Upper lobe of right lung (tissue), 1 donor: ENCODE measurements around the gene PTPRM. TPM values are rescaled to one million over a fixed set of nuclear protein-coding genes. Genes with fewer than 3 reads are reported as not detected.

Experiments used
- ATAC-seq: fragments of 200-7000 bp; cut with Tn5 transposase; one replicate; pipeline ENCODE4 v1.9.1; 2020; ENCODE audit warnings: mild to moderate bottlenecking, moderate library complexity
- DNase-seq: peaks from one replicate; pipeline ENCODE4 v3.0.0-alpha.2; 2020
- H3K27ac ChIP-seq: fragments of 200-600 bp; one replicate; pipeline ENCODE4 v1.8.0; 2022
- H3K27me3 ChIP-seq: fragments of 200-600 bp; one replicate; pipeline ENCODE4 v1.8.0; 2022; ENCODE audit warnings: mild to moderate bottlenecking
- H3K36me3 ChIP-seq: fragments of 200-600 bp; one replicate; pipeline ENCODE4 v1.8.0; 2022
- H3K4me1 ChIP-seq: fragments of 200-600 bp; one replicate; pipeline ENCODE4 v1.8.0; 2022
- H3K4me3 ChIP-seq: fragments of 200-600 bp; one replicate; pipeline ENCODE4 v1.8.0; 2022; ENCODE audit warnings: mild to moderate bottlenecking
- H3K9me3 ChIP-seq: fragments of 200-600 bp; one replicate; pipeline ENCODE4 v1.8.0; 2022
- intact Hi-C: fragments of 100-400 bp; cut with DNase I; formaldehyde crosslinking; loops from one replicate; pipeline ENCODE4 v1.11.0; 2022
- total RNA-seq: library from RNA; stranded (reverse); fragmentation: NEBNext Ultra II Directional; extraction: Animal tissue kit (Norgen Biotek cat#: 25700); gene quantifications from one replicate; pipeline ENCODE4 v1.2.1, GENCODE V29; 2021
- TF ChIP-seq, protein P1 (sequence below): fragments of 200-600 bp; IDR thresholded peaks from one replicate; pipeline ENCODE4 v1.8.0; 2022; ENCODE audit warnings: antibody characterized with exemption
- donor health status: DM: no; HTN: yes; CAD: no; lungs with severe emphysema.

PTPRM gene
- total RNA-seq, 1 donor from 2014 or later, result 99.3 TPM

DNA sequence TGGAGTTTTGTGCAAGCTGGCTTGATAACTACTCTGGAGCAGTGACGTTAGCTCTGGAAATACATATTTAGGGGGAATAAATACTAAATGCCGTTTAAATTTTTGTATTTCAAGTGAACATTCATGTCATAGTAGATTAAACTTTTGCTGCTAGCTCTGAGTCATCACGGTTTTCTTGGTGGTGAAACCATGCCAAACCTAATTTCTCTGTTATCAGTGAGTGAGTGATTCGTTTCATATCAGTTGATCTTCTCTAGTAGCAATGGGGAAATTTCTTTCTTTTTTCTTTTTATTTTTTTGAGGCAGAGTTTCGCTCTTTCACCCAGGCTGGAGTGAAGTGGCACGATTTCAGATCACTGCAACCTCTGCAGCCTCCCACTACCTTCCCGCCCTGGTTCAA, 211.1 kb downstream of the PTPRM start:
- ATAC-seq (no peak), DNase-seq (no peak)
- no peaks in the 10 kb centered on the region for H3K36me3 ChIP-seq
- no peaks in the 10 kb centered on the region for H3K4me1 ChIP-seq
- intact Hi-C loops, result no loop called here
- TF ChIP-seq, protein P1, sequence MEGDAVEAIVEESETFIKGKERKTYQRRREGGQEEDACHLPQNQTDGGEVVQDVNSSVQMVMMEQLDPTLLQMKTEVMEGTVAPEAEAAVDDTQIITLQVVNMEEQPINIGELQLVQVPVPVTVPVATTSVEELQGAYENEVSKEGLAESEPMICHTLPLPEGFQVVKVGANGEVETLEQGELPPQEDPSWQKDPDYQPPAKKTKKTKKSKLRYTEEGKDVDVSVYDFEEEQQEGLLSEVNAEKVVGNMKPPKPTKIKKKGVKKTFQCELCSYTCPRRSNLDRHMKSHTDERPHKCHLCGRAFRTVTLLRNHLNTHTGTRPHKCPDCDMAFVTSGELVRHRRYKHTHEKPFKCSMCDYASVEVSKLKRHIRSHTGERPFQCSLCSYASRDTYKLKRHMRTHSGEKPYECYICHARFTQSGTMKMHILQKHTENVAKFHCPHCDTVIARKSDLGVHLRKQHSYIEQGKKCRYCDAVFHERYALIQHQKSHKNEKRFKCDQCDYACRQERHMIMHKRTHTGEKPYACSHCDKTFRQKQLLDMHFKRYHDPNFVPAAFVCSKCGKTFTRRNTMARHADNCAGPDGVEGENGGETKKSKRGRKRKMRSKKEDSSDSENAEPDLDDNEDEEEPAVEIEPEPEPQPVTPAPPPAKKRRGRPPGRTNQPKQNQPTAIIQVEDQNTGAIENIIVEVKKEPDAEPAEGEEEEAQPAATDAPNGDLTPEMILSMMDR, result no peak
- no peak overlapping the region for H3K27ac ChIP-seq
- H3K9me3 ChIP-seq, result no peaks in the 10 kb centered on the region
- H3K27me3 ChIP-seq, result no peaks in the 10 kb centered on the region
- no peak overlapping the region for H3K4me3 ChIP-seq

GRCh38 chr18:7779211-7779610, 212.1 kb downstream of the PTPRM start:
- DNase-seq, result no peak
- Histone ChIP-seq H3K36me3 (no peaks in the 10 kb centered on the region), H3K4me1 (no peaks in the 10 kb centered on the region), H3K4me3 (no peak overlapping the region), H3K9me3 (no peaks in the 10 kb centered on the region), H3K27ac (no peak overlapping the region), H3K27me3 (no peaks in the 10 kb centered on the region)
- intact Hi-C loops, result no loop called here
- no peak for ATAC-seq
- TF ChIP-seq, protein P1, result no peak

- no peak for ATAC-seq
- no peaks in the 10 kb centered on the region for H3K9me3 ChIP-seq
- no peak overlapping the region for H3K27ac ChIP-seq
- no peaks in the 10 kb centered on the region for H3K27me3 ChIP-seq
- H3K4me3 ChIP-seq, result no peak overlapping the region
- H3K36me3 ChIP-seq, result no peaks in the 10 kb centered on the region
- TF ChIP-seq, protein P1, result no peak
- no peak for DNase-seq
- intact Hi-C loops, result no loop called here
- H3K4me1 ChIP-seq, result no peaks in the 10 kb centered on the region
Observed at GRCh38 chr18:7784171-7784570, 217.1 kb downstream of the PTPRM start.

DNA sequence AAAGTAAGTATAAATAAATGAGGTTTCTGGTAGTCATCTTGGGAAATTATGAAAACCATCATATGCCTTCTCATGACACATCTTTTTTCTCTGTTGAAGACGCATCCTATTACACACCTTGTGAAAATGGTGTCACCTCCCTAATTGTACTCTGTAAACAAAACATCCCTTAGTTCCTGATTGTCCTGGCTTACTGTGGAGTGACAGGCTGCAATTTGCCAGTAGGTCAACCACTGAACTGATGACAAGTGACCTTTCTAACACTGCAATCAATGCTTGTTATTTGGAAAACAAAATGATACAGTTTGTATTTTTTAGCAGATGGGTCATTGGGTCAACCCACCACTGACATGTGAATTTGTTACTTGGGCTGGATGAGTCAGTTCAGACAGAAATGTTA, 219.5 kb downstream of the PTPRM start:
- TF ChIP-seq, protein P1, result no peak
- H3K4me1 ChIP-seq, result peaks cover 8% of the 10 kb centered on the region
- H3K27me3 ChIP-seq, result no peaks in the 10 kb centered on the region
- H3K27ac ChIP-seq, result no peak overlapping the region
- intact Hi-C loops, result no loop called here
- H3K36me3 ChIP-seq, result no peaks in the 10 kb centered on the region
- no peaks in the 10 kb centered on the region for H3K9me3 ChIP-seq
- H3K4me3 ChIP-seq, result no peak overlapping the region
- no peak for ATAC-seq
- DNase-seq, result no peak

GRCh38 chr18:7787339-7787738, 220.2 kb downstream of the PTPRM start:
- H3K4me3 ChIP-seq, result no peak overlapping the region
- DNase-seq, result no peak

More at GRCh38 chr18:7787339-7787738, 220.2 kb downstream of the PTPRM start:
- no peaks in the 10 kb centered on the region for H3K36me3 ChIP-seq
- no peak for ATAC-seq
- intact Hi-C loops, result no loop called here
- no peak overlapping the region for H3K27ac ChIP-seq
- TF ChIP-seq, protein P1, result no peak
- H3K4me1 ChIP-seq, result peaks cover 8% of the 10 kb centered on the region
- no peaks in the 10 kb centered on the region for H3K9me3 ChIP-seq
- no peaks in the 10 kb centered on the region for H3K27me3 ChIP-seq
